A549 (cell line): ENCODE data around the gene PSAT1. TPM values are rescaled to one million over a fixed set of nuclear protein-coding genes. Genes with fewer than 3 reads are reported as not detected.

Source experiments
- ATAC-seq, 2 experiments: fragments of 200-7000 bp in 1 of 2; fragments of >200 bp in 1 of 2; cut with Nextera tagmentation in 1 of 2; cut with Tn5 transposase in 1 of 2; 3 replicates each; pipeline versions ENCODE4 v1.8.0 to v1.9.1; 2018 to 2020; ENCODE audit warnings: mild to moderate bottlenecking in 1 of 2, moderate library complexity in 1 of 2
- CTCF ChIA-PET: fragments of 300-600 bp; sonication (Branson Sonifier 250); formaldehyde crosslinking; extraction: SDS; loops from one replicate; lab custom pipeline; 2021; ENCODE audit warnings: antibody characterized with exemption, inconsistent platforms; lab: Yijun Ruan, JAX
- POLR2A ChIA-PET: fragments of 350-600 bp; formaldehyde crosslinking; extraction: SDS; loops from one replicate; lab custom pipeline; 2021; ENCODE audit warnings: antibody characterized with exemption, inconsistent platforms; lab: Yijun Ruan, JAX
- DNase-seq, 2 experiments: peaks; one replicate each; pipeline versions ENCODE4 v3.0.0 to v3.0.0-alpha.2; 2011 to 2016; ENCODE audit warnings: low read depth in 1 of 2, low spot score in 1 of 2
- FAIRE-seq: peaks from 2 replicates; lab custom pipeline; 2011; peaks lifted over from hg19 to GRCh38; lab: Jason Lieb, UNC
- H3K27ac ChIP-seq, 2 experiments: fragments of >200 bp; sonication (Bioruptor Twin); formaldehyde crosslinking; 3 replicates each; pipeline ENCODE4 v1.5.1; 2016 to 2017
- H3K4me1 ChIP-seq: fragments of >200 bp; sonication (Bioruptor Twin); formaldehyde crosslinking; 3 replicates; pipeline ENCODE4 v1.6.1; 2016
- H3K4me2 ChIP-seq: fragments of >200 bp; sonication (Bioruptor Twin); formaldehyde crosslinking; 3 replicates; pipeline ENCODE4 v1.6.1; 2016
- H3K4me3 ChIP-seq: fragments of >200 bp; sonication (Bioruptor Twin); formaldehyde crosslinking; 3 replicates; pipeline ENCODE4 v1.5.1; 2016
- H3K9me3 ChIP-seq: fragments of >200 bp; sonication (Bioruptor Twin); formaldehyde crosslinking; 3 replicates; pipeline ENCODE4 v1.6.1; 2016
- ATOH8 ChIP-seq: fragments of 250-450 bp; sonication (Bioruptor Pico); IDR thresholded peaks from 2 replicates; pipeline ENCODE4 v1.5.0; 2020; ENCODE audit warnings: low read depth, mild to moderate bottlenecking, moderate library complexity
- CEBPB ChIP-seq, 2 experiments: fragments of >200 bp in 1 of 2; sonication (Bioruptor Twin) in 1 of 2; formaldehyde crosslinking in 1 of 2; IDR thresholded peaks; 2 replicates each; pipeline ENCODE4 v1.6.1; 2012 to 2016
- CHD2 ChIP-seq: fragments of 150-350 bp; IDR thresholded peaks from 2 replicates; pipeline ENCODE4 v1.6.1; 2014; ENCODE audit warnings: low read length; ENCODE audit not compliant: partially characterized antibody
- E2F6 ChIP-seq: IDR thresholded peaks from 2 replicates; pipeline ENCODE4 v1.6.1; 2012; ENCODE audit warnings: low read depth, borderline replicate concordance
- EHF ChIP-seq: fragments of 250-450 bp; sonication (Bioruptor Pico); IDR thresholded peaks from 2 replicates; pipeline ENCODE4 v1.5.0; 2020; ENCODE audit warnings: mild to moderate bottlenecking
- EHMT2 ChIP-seq: fragments of 200-600 bp; sonication (generic); IDR thresholded peaks from 2 replicates; pipeline ENCODE4 v1.6.1; 2016; ENCODE audit warnings: antibody characterized with exemption, low read depth, mild to moderate bottlenecking, moderate library complexity
- EP300 ChIP-seq, 2 experiments: fragments of >200 bp; sonication (Bioruptor Twin); formaldehyde crosslinking; IDR thresholded peaks; 2 replicates in 1 of 2; 3 replicates in 1 of 2; pipeline ENCODE4 v1.6.1; 2016 to 2017
- ESRRA ChIP-seq: fragments of 150-350 bp; IDR thresholded peaks from 2 replicates; pipeline ENCODE4 v1.6.1; 2014; ENCODE audit warnings: mild to moderate bottlenecking, low read length, borderline replicate concordance
- GATA3 ChIP-seq: IDR thresholded peaks from 2 replicates; pipeline ENCODE4 v1.6.1; 2012; ENCODE audit warnings: borderline replicate concordance
- HOXB5 ChIP-seq: fragments of 250-450 bp; sonication (Bioruptor Pico); IDR thresholded peaks from 2 replicates; pipeline ENCODE4 v1.5.0; 2020; ENCODE audit warnings: mild to moderate bottlenecking, moderate library complexity
- JUNB ChIP-seq: fragments of >200 bp; sonication (Bioruptor Twin); formaldehyde crosslinking; IDR thresholded peaks from 2 replicates; pipeline ENCODE4 v1.6.1; 2016
- KDM5A ChIP-seq: fragments of 200-600 bp; sonication (generic); IDR thresholded peaks from 2 replicates; pipeline ENCODE4 v1.6.1; 2016; ENCODE audit warnings: antibody characterized with exemption, mild to moderate bottlenecking
- MAFK ChIP-seq: fragments of 450-650 bp; IDR thresholded peaks from 2 replicates; pipeline ENCODE4 v1.6.1; 2014; ENCODE audit not compliant: partially characterized antibody
- MAZ ChIP-seq: fragments of 150-350 bp; IDR thresholded peaks from 2 replicates; pipeline ENCODE4 v1.6.1; 2014; ENCODE audit warnings: antibody characterized with exemption, low read depth, low read length, borderline replicate concordance
- MYC ChIP-seq: IDR thresholded peaks from 2 replicates; pipeline ENCODE4 v1.6.1; 2012; ENCODE audit warnings: mild to moderate bottlenecking, inconsistent platforms, low read length, improper control_type of control experiment, borderline replicate concordance
- PBX3 ChIP-seq: IDR thresholded peaks from 2 replicates; pipeline ENCODE4 v1.6.1; 2012
- POLR2A ChIP-seq: IDR thresholded peaks from 2 replicates; pipeline ENCODE4 v1.6.1; 2012; ENCODE audit warnings: mild to moderate bottlenecking, low read length
- RAD21 ChIP-seq, 2 experiments: fragments of >200 bp in 1 of 2; sonication (Bioruptor Twin) in 1 of 2; formaldehyde crosslinking in 1 of 2; IDR thresholded peaks in 1 of 2; conservative IDR thresholded peaks in 1 of 2; 2 replicates in 1 of 2; 3 replicates in 1 of 2; pipeline ENCODE4 v1.6.1; 2012 to 2018; ENCODE audit warnings: inconsistent platforms in 1 of 2
- RARB ChIP-seq: fragments of 250-450 bp; sonication (Bioruptor Pico); IDR thresholded peaks from 2 replicates; pipeline ENCODE4 v1.8.0; 2021; ENCODE audit warnings: mild to moderate bottlenecking, moderate library complexity
- RCOR1 ChIP-seq: fragments of 150-350 bp; IDR thresholded peaks from 2 replicates; pipeline ENCODE4 v1.6.1; 2014; ENCODE audit warnings: antibody characterized with exemption, low read length, low read depth
- REST ChIP-seq: fragments of 200-600 bp; sonication (generic); IDR thresholded peaks from 2 replicates; pipeline ENCODE4 v1.6.1; 2016; ENCODE audit warnings: antibody characterized with exemption, mild to moderate bottlenecking, moderate library complexity
- RNF2 ChIP-seq: fragments of 200-600 bp; sonication (generic); IDR thresholded peaks from 2 replicates; pipeline ENCODE4 v1.6.1; 2016; ENCODE audit warnings: low read depth, mild to moderate bottlenecking, antibody characterized with exemption, moderate library complexity, borderline replicate concordance
- SMC3 ChIP-seq: fragments of >200 bp; sonication (Bioruptor Twin); formaldehyde crosslinking; IDR thresholded peaks from 3 replicates; pipeline ENCODE4 v1.6.1; 2018; ENCODE audit warnings: inconsistent platforms
- USF2 ChIP-seq: fragments of 450-650 bp; IDR thresholded peaks from 2 replicates; pipeline ENCODE4 v1.6.1; 2014; ENCODE audit warnings: antibody characterized with exemption
- ZFP36 ChIP-seq: fragments of 450-650 bp; IDR thresholded peaks from 2 replicates; pipeline ENCODE4 v1.6.1; 2014; ENCODE audit warnings: borderline replicate concordance; ENCODE audit not compliant: partially characterized antibody
- WGBS: methylation state at CpG from one replicate; pipeline ENCODE4 v1.1.6; 2017; ENCODE audit errors: missing lambda C conversion rate; 5-methylcytosine and 5-hydroxymethylcytosine counted together
- polyA plus RNA-seq, 4 experiments: library from polyadenylated mRNA; depleted of rRNA in 3 of 4; stranded (reverse); fragments of >200 nt; fragmentation: RNase III in 1 of 4; extraction: RNeasy Plus Mini Kit Qiagen cat#74134 plus additional on column Dnase treatment in 1 of 4; gene quantifications; 2 replicates in 3 of 4; 3 replicates in 1 of 4; pipeline ENCODE4 v1.2.3, GENCODE V29; 2011 to 2017
- TF ChIP-seq, protein P1 (sequence below): fragments of 250-450 bp; sonication (Bioruptor Pico); IDR thresholded peaks from 2 replicates; pipeline ENCODE4 v1.5.0; 2021; ENCODE audit warnings: mild to moderate bottlenecking, moderate library complexity, borderline replicate concordance
- TF ChIP-seq, protein P2 (sequence below): fragments of 150-350 bp; IDR thresholded peaks from 2 replicates; pipeline ENCODE4 v1.6.1; 2014; ENCODE audit warnings: low read depth, mild to moderate bottlenecking, low read length

Gene PSAT1
- polyA plus RNA-seq, 2 of the 4 experiments (the other 2 are of a cell fraction): 200 to 529 TPM

DNA sequence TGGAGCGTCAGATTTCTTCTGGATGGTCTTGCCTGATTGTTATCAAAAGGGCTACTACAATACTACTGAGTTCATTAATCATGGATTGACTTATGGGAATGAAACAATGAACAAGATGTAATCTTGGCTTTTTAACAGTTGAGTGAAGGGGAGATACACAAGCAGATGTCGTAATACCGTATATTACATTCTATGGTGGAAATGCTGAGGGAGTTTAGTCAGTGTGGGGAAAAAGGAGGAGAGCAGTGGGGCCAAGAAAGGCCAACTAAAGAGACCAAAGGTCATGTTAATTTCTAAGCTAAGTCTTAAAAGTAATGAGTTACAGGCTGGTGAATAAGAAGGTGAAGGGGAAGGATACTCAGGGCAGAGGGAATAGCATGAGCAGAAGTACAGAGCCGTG lies 29.0 kb upstream of the PSAT1 start:
- POLR2A ChIA-PET: no interaction called here
- WGBS: 95% methylated on average over 4 of the region's 4 CpGs
- H3K4me2 ChIP-seq: no peak overlapping the region

DNA sequence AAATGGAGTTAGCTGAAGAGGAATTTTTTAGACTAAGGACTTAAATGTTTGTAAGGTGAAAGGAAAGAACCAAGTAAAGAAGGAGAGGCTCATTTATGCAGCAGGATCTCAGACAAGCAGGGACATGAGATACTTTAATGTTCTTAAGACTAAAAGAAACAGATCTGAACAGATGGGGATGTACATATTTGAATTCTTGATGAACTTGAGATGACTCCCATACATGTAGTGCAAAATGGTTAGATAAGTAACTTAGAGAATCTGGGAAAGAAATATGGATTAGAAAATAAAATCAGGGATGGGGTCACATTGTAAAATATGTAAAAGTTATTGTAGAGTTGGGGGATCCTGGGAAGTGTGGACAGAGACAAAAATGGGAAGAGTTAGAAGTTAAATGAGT lies 27.1 kb upstream of the PSAT1 start:
- ATAC-seq (no peak), FAIRE-seq (no peak), DNase-seq (no peak)
- Histone ChIP-seq H3K27ac (no peak overlapping the region), H3K4me1 (no peaks in the 10 kb centered on the region), H3K4me2 (no peak overlapping the region), H3K9me3 (no peaks in the 10 kb centered on the region), H3K4me3 (no peak overlapping the region)
- CTCF ChIA-PET: no interaction called here
- POLR2A ChIA-PET: no interaction called here
- TF ChIP-seq REST (no peak), POLR2A (no peak), RARB (CRISPR knock-in tag) (no peak), EHMT2 (no peak), HOXB5 (CRISPR knock-in tag) (no peak), MAZ (no peak), KDM5A (no peak), RCOR1 (no peak), PBX3 (no peak)
- TF ChIP-seq, protein P1, sequence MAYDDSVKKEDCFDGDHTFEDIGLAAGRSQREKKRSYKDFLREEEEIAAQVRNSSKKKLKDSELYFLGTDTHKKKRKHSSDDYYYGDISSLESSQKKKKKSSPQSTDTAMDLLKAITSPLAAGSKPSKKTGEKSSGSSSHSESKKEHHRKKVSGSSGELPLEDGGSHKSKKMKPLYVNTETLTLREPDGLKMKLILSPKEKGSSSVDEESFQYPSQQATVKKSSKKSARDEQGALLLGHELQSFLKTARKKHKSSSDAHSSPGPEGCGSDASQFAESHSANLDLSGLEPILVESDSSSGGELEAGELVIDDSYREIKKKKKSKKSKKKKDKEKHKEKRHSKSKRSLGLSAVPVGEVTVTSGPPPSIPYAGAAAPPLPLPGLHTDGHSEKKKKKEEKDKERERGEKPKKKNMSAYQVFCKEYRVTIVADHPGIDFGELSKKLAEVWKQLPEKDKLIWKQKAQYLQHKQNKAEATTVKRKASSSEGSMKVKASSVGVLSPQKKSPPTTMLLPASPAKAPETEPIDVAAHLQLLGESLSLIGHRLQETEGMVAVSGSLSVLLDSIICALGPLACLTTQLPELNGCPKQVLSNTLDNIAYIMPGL: no peak

More for the DNA sequence above, 29.0 kb upstream of the PSAT1 start:
- Histone ChIP-seq H3K4me1 (no peaks in the 10 kb centered on the region), H3K27ac (no peak overlapping the region), H3K9me3 (no peaks in the 10 kb centered on the region), H3K4me3 (no peak overlapping the region)
- ATAC-seq: no peak
- CTCF ChIA-PET: interaction anchor here (0.9 to 1.1 kb wide), 3 partner anchors 10 to 102 kb away, joined by 3 to 6 read pairs (median 4); no protein-coding TSS in a partner anchor
- TF ChIP-seq ESRRA (no peak), EHMT2 (no peak), RNF2 (no peak), CEBPB (IDR thresholded peaks at IDR 0.05) (no peak), EHF (no peak), E2F6 (no peak), MAFK (no peak), GATA3 (no peak), ATOH8 (CRISPR knock-in tag) (no peak), JUNB (no peak), RAD21 (conservative IDR thresholded peaks at IDR 0.05 in 1 of 2, IDR thresholded peaks at IDR 0.05 in 1 of 2) (no peak), KDM5A (no peak), CHD2 (no peak), EP300 (IDR thresholded peaks at IDR 0.05) (no peak), USF2 (no peak), MYC (no peak), ZFP36 (no peak), SMC3 (no peak)
- TF ChIP-seq, protein P2, sequence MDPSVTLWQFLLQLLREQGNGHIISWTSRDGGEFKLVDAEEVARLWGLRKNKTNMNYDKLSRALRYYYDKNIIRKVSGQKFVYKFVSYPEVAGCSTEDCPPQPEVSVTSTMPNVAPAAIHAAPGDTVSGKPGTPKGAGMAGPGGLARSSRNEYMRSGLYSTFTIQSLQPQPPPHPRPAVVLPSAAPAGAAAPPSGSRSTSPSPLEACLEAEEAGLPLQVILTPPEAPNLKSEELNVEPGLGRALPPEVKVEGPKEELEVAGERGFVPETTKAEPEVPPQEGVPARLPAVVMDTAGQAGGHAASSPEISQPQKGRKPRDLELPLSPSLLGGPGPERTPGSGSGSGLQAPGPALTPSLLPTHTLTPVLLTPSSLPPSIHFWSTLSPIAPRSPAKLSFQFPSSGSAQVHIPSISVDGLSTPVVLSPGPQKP: no peak
- TF ChIP-seq, protein P1: no peak
- TF ChIP-seq, all 56 proteins: peak for 0
- FAIRE-seq (no peak), DNase-seq (no peak)
